Kidney epithelial cell (primary cell): Measurements from ENCODE around the gene TTC12. TPM values are rescaled to one million over a fixed set of nuclear protein-coding genes. Genes with fewer than 3 reads are reported as not detected.

Experiments
- DNase-seq: peaks from one replicate; pipeline ENCODE4 v3.0.0-alpha.2; 2010; ENCODE audit warnings: low read depth
- H3K27me3 ChIP-seq: 2 replicates; pipeline ENCODE4 v1.6.0; 2011; ENCODE audit warnings: low read length; ENCODE audit not compliant: control insufficient read depth, insufficient read depth
- H3K36me3 ChIP-seq: 2 replicates; pipeline ENCODE4 v1.5.1; 2011; ENCODE audit warnings: low read length; ENCODE audit not compliant: control insufficient read depth, insufficient read depth
- H3K4me3 ChIP-seq: 2 replicates; pipeline ENCODE4 v1.5.1; 2011; ENCODE audit warnings: low read depth, mild to moderate bottlenecking, control low read depth, low read length
- CTCF ChIP-seq: IDR thresholded peaks from 2 replicates; pipeline ENCODE4 v1.5.1; 2011; ENCODE audit warnings: mild to moderate bottlenecking, moderate library complexity, low read length, control low read depth, inconsistent platforms; ENCODE audit not compliant: insufficient read depth, poor library complexity, severe bottlenecking
- total RNA-seq: library from RNA; depleted of rRNA; stranded (reverse); fragments of >200 nt; gene quantifications from 2 replicates; pipeline ENCODE4 v1.2.3, GENCODE V29; 2015

The TTC12 gene
- total RNA-seq, 1 donor from 2014 or later: 17.1 TPM

- no peak for TF ChIP-seq CTCF
- no peak for DNase-seq
- H3K27me3 ChIP-seq: no peaks in the 10 kb centered on the region
Measured at GRCh38 chr11:113319085-113319484, 4.7 kb downstream of the TTC12 start.

GRCh38 chr11:113322158-113322557 lies 7.8 kb downstream of the TTC12 start:
- no peak for DNase-seq
- H3K4me3 ChIP-seq: no peak overlapping the region
- no peaks in the 10 kb centered on the region for H3K36me3 ChIP-seq
- TF ChIP-seq CTCF: no peak
- no peaks in the 10 kb centered on the region for H3K27me3 ChIP-seq

More at GRCh38 chr11:113319085-113319484, 4.7 kb downstream of the TTC12 start:
- no peaks in the 10 kb centered on the region for H3K36me3 ChIP-seq
- H3K4me3 ChIP-seq: no peak overlapping the region

- H3K27me3 ChIP-seq: no peaks in the 10 kb centered on the region
- H3K4me3 ChIP-seq: no peak overlapping the region
- no peaks in the 10 kb centered on the region for H3K36me3 ChIP-seq
- DNase-seq: no peak
- no peak for TF ChIP-seq CTCF
Measured at GRCh38 chr11:113324250-113324649, 9.9 kb downstream of the TTC12 start.

GRCh38 chr11:113329725-113330124 lies 15.3 kb downstream of the TTC12 start:
- Histone ChIP-seq H3K4me3 (no peak overlapping the region), H3K27me3 (no peaks in the 10 kb centered on the region), H3K36me3 (no peaks in the 10 kb centered on the region)
- no peak for TF ChIP-seq CTCF
- no peak for DNase-seq

GRCh38 chr11:113331441-113331840 lies 17.1 kb downstream of the TTC12 start:
- no peak for DNase-seq
- H3K36me3 ChIP-seq: no peaks in the 10 kb centered on the region
- no peaks in the 10 kb centered on the region for H3K27me3 ChIP-seq
- no peak overlapping the region for H3K4me3 ChIP-seq
- no peak for TF ChIP-seq CTCF

GRCh38 chr11:113332023-113332422 lies 17.6 kb downstream of the TTC12 start:
- no peak for DNase-seq
- Histone ChIP-seq H3K36me3 (no peaks in the 10 kb centered on the region), H3K27me3 (no peaks in the 10 kb centered on the region), H3K4me3 (no peak overlapping the region)
- no peak for TF ChIP-seq CTCF
